Nucleus accumbens (tissue), 56 donors: ENCODE measurements around the gene FCRLB.
"Not testable (repeated sequence)": the region's sequence is repeated elsewhere in the genome, so short reads cannot be mapped to it uniquely, and the experiment has no call there.

Experiments used
- DNase-seq, 56 donors: peaks; one replicate each; lab custom pipeline; 2025; lab: John Stamatoyannopoulos, UW

FCRLB gene

GRCh38 chr1:161718559-161719324 is 2.6 kb upstream of the FCRLB start:
- no peak for DNase-seq

GRCh38 chr1:161719325-161719611 is 2.1 kb upstream of the FCRLB start:
- no peak for DNase-seq

GRCh38 chr1:161720422-161720821 is 922 bp upstream of the FCRLB start:
- DNase-seq, result no peak

DNA sequence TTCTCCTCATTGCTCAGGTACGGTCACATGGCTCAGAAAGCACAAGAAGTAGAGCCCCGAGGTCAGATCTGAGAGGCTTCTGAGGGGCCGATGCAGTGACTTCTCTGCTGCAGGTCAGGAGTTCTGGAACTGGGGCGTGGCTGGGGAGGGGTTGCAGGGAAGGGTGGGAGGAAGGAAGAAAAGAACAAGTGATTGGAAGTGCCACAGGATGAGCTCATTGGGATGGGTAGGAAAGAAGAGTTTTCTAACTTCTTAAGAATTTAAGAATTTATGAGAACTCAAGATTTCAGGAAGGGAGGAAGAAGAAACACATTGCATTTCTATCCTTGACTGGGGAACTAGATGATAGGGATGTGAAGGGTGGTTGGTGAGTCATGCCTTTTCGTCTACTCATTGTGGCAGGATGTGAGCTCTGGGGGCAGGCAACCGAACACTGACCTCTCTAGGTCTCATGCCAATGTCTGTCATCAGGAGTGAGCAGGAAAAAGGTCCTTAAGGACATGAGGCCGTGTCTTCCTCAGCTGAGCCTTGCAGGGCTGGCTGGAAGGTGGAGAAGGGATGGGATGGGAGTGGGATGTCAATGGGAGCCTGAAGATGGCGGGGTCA is 497 bp downstream of the FCRLB start:
- no peak for DNase-seq

- DNase-seq, result no peak
These were observed 1.1 kb downstream of the FCRLB start for GRCh38 chr1:161722406-161722805.

DNA sequence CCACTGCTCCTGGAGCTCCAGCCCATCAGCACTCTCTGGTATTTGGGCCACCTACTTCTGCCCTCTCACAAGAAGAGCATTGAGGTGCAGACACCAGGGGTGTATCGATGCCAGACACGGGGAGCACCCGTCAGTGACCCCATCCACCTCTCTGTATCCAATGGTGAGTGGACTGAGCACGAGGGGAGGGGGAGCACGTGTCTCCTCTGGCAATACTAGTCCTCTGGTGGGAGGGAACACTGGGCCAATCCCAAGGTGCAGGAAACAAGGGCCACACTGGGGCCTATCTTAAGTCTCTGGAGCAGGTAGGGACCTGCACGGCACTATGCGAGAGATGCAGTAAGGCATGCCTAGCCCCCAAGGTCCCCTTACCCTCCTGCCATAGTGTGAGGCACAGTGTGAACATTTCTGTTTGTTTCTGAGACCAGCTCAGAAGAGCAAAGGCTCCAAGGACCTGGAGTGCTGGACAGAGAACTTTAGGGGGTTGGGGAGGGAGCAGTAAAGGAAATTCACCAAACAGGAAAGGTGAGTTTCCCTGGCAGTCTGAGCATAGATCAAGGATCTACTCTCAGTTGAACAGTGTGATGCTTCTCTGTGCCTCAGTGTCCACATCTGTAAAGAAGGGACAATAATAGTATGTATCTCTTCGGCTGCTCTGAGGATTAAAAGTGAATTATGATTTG is 2.3 kb downstream of the FCRLB start:
- DNase-seq, result no peak

DNA sequence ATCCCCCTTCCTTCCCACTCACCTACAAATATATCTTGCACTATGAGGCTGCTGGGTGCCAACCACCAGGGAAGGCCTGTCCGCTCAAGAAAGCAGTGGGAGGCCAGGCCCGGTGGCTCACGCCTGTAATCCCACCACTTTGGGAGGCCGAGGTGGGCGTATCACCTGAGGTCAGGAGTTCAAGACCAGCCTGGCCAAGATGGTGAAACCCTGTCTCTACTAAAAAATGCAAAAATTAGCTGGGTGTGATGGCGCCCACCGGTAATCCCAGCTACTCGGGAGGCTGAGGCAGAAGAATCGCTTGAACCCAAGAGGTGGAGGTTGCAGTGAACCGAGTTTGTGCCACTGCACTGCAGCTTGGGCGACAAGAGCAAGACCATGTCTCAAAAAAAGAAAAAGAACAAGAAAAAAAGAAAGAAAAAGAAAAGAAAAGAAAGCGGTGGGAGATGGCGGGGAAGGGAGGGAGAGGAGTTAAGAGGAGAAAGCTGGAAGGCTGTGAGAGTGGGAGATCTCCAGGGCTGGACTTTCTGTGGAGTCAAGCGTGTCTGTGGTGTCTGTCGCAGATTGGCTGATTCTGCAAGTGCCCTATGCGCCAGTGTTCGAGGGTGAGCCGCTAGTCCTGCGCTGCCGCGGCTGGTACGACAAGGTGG is 4.0 kb downstream of the FCRLB start:
- DNase-seq, result not testable (repeated sequence)

GRCh38 chr1:161725908-161726472 is 4.6 kb downstream of the FCRLB start:
- DNase-seq, result peak in 29 of 56 donors; percentile 5 to 71 (median 38)

- DNase-seq, result peak in 52 of 56 donors; percentile 16 to 84 (median 59)
These were observed 5.3 kb downstream of the FCRLB start for GRCh38 chr1:161726473-161727255.

GRCh38 chr1:161727256-161727924 is 6.0 kb downstream of the FCRLB start:
- peak in 4 of 56 donors; percentile 25 to 49 (median 37) for DNase-seq

DNA sequence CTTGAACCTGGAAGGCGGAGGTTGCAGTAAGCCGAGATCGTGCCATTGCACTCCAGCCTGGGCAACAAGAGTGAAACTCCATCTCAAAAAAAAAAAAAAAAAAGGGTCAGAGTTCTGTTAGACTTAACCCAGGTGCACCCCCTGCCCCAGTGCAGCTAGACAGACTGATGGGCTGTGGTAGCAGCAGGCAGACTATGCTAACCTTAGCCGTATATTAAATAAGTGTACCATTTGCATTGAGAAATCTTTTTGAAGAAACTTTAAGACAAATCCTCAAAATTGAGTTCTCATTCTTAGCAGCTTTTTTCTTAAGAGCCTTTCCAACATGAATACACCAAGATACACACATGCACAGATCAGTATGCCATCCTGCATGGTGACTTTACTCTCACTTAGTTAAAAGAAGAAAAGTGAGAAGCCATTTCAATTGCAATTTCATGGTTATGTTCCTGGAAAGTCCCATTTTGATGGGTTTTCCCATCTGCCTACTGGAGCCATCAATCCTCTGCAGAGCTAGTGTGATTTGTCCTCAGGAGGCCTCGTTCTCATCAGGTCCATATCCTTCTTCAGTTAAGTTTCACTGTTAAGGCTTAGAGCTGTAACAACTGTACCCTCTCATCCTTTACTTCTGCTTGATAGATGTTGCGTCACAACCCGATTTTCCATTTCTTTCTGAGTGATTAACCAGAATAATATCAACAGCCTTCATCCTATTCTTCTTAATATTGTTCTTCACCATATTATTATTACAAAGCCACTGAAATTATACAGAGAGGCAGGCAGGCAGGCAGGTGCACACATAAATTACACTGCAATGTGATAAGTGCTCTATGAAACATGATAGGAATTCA is 7.3 kb downstream of the FCRLB start:
- DNase-seq, result no peak

GRCh38 chr1:161730050-161730564 is 8.8 kb downstream of the FCRLB start:
- no peak for DNase-seq

DNA sequence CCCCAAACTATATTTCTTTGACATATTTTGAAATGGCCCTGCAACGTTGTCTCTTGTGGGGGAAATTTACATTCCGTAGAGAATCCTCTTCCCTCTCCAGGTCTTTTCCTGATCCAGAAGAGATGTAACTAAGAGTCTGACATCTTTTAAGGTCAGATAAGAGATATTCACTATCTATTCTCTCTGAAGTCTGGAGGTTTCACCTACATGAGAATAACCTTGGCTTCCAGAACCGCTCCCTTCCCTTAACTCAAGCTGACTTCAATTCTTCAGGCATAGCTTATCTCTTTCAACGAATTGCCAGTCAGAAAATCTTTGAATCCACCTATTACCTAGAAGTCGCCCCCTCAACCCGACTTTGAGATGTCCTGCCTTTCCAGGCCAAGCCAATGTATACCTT is 9.9 kb downstream of the FCRLB start:
- DNase-seq, result no peak

- DNase-seq, result no peak
These were observed 10.8 kb downstream of the FCRLB start for GRCh38 chr1:161731981-161732718.

DNA sequence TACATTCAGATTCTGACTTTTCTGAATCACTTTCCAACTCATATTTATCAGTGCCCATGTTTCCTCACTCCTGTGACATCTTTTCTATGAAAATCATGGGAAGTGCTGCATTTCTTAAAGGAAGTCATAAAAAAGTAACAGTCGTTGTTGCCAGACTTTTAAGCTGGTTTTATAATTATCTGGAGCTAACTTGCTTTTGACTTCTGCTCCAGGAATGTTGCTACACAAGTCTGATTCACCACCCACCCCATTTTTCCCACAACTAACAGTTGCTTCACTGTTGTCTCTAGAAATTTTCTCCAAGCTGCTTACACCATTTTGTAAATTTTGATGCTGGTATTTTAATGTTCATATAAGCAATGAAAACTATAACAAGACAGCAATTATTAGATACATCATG is 12.2 kb downstream of the FCRLB start:
- no peak for DNase-seq

DNA sequence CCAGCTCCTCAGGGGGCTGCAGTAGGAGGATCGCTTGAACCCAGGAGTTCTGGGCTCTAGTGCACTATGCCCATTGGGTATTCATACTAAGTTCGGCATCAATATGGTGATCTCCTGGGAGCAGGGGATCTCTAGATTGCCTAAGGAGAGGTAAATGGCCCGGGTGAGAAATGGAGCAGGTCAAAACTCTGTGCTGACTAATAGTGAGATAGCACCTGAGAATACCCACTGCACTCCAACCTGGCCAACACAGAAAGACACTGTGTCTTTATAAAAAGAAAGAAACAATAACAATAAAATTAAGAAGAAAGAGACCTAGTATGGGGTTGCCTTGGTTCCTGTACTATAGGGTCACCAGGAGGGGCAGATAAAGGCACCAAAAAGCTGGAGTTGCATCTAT is 14.5 kb downstream of the FCRLB start:
- no peak for DNase-seq

- DNase-seq, result no peak
These were observed 15.1 kb downstream of the FCRLB start for GRCh38 chr1:161736335-161736969.
